Neutrophil (primary cell): ENCODE results near the gene PSMA7.

Experiments
- H3K27ac ChIP-seq: fragments of 200-600 bp; sonication (generic); 2 replicates; pipeline ENCODE4 v1.5.1; 2016; ENCODE audit warnings: mild to moderate bottlenecking, moderate library complexity
- H3K27me3 ChIP-seq: fragments of 200-600 bp; sonication (generic); 2 replicates; pipeline ENCODE4 v1.6.0; 2016; ENCODE audit warnings: mild to moderate bottlenecking
- H3K36me3 ChIP-seq: fragments of 200-600 bp; sonication (generic); 2 replicates; pipeline ENCODE4 v1.5.1; 2017
- H3K4me1 ChIP-seq, 2 experiments: fragments of 200-600 bp in 1 of 2; sonication (generic) in 1 of 2; 1 replicate in 1 of 2; 2 replicates in 1 of 2; pipeline versions ENCODE4 v1.5.1 to v1.6.1; 2013 to 2016; ENCODE audit warnings: low read depth in 1 of 2, low read length in 1 of 2, mild to moderate bottlenecking in 1 of 2, moderate library complexity in 1 of 2; ENCODE audit not compliant: control insufficient read depth in 1 of 2, insufficient read depth in 1 of 2
- H3K4me3 ChIP-seq, 2 experiments: fragments of 200-600 bp in 1 of 2; sonication (generic) in 1 of 2; 1 replicate in 1 of 2; 2 replicates in 1 of 2; pipeline ENCODE4 v1.5.1; 2013 to 2016; ENCODE audit warnings: low read depth in 1 of 2, low read length in 1 of 2, mild to moderate bottlenecking in 1 of 2, moderate library complexity in 1 of 2
- H3K9me3 ChIP-seq: fragments of 200-600 bp; sonication (generic); 2 replicates; pipeline ENCODE4 v1.5.1; 2016
- TF ChIP-seq, protein P1 (sequence below): fragments of 200-600 bp; sonication (generic); IDR thresholded peaks from 2 replicates; pipeline ENCODE4 v1.5.1; 2016; ENCODE audit warnings: antibody characterized with exemption

PSMA7 gene

DNA sequence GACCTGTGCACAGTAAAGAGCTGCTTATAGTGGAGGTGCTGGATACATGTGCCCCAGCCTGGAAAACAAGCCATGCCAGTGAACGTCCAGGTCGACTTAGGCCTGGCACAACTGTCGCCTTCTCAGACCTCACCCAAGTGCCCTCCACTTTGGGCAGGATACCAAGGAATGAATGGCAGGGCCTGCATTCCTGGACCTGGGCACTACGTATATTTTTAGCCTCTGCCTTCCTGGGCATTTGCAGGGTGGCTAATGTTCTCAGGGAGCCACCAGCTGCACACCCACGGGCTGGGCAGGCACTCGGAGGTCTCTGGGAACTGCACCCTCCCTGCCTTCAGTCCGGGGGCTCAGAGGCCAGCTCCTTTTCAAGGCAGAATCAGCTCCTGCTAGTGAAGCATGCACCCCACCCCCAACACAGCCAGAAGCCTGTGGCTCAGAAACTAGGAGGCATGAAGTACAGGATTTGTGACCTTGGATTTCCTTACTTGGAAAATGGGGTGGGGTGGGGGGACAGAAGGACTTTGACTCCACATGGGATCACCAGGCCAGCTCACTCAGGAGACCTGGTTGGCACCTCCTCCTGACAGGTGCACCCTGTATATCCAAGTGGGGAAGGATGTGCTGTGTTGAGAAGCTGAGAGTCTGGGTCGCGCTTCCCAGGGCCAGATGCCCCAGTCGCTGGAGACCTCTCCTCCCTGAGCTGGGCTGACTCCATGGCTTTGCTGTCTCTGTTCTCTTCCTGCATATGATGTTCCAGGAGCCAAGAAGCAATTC is 23.4 kb downstream of the PSMA7 start:
- peaks cover 69% of the 10 kb centered on the region for H3K27me3 ChIP-seq
- no peak overlapping the region for H3K4me3 ChIP-seq
- no peak overlapping the region for H3K27ac ChIP-seq
- no peaks in the 10 kb centered on the region for H3K9me3 ChIP-seq
- TF ChIP-seq, protein P1, sequence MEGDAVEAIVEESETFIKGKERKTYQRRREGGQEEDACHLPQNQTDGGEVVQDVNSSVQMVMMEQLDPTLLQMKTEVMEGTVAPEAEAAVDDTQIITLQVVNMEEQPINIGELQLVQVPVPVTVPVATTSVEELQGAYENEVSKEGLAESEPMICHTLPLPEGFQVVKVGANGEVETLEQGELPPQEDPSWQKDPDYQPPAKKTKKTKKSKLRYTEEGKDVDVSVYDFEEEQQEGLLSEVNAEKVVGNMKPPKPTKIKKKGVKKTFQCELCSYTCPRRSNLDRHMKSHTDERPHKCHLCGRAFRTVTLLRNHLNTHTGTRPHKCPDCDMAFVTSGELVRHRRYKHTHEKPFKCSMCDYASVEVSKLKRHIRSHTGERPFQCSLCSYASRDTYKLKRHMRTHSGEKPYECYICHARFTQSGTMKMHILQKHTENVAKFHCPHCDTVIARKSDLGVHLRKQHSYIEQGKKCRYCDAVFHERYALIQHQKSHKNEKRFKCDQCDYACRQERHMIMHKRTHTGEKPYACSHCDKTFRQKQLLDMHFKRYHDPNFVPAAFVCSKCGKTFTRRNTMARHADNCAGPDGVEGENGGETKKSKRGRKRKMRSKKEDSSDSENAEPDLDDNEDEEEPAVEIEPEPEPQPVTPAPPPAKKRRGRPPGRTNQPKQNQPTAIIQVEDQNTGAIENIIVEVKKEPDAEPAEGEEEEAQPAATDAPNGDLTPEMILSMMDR = no peak
- H3K4me1 ChIP-seq = peaks cover 17 to 22% of the 10 kb centered on the region in 2 experiments
- peaks cover 6% of the 10 kb centered on the region for H3K36me3 ChIP-seq

DNA sequence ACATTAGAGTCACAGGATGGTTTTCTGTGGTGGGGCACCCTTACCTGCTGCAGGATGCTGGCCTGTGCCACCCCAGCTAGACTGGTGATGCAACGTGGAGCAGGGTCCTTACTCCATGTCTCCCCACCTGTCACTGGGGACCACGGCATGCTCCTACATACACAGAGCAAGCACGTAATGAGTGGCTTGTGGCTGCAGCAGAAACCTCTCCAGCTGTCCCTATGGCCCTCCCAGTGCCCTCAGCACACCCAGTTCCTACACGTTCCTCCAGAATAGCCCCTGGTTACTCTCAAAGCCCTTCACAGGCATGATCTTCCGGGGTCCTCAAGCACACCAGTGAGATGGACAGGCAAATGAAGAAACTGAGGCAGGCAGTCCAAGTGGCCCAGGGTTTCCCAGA is 24.1 kb downstream of the PSMA7 start:
- Histone ChIP-seq H3K4me3 (no peak overlapping the region), H3K9me3 (no peaks in the 10 kb centered on the region), H3K36me3 (no peaks in the 10 kb centered on the region), H3K27ac (no peak overlapping the region), H3K27me3 (peaks cover 74% of the 10 kb centered on the region), H3K4me1 (peaks cover 14 to 19% of the 10 kb centered on the region in 2 experiments)
- TF ChIP-seq, protein P1 = no peak

DNA sequence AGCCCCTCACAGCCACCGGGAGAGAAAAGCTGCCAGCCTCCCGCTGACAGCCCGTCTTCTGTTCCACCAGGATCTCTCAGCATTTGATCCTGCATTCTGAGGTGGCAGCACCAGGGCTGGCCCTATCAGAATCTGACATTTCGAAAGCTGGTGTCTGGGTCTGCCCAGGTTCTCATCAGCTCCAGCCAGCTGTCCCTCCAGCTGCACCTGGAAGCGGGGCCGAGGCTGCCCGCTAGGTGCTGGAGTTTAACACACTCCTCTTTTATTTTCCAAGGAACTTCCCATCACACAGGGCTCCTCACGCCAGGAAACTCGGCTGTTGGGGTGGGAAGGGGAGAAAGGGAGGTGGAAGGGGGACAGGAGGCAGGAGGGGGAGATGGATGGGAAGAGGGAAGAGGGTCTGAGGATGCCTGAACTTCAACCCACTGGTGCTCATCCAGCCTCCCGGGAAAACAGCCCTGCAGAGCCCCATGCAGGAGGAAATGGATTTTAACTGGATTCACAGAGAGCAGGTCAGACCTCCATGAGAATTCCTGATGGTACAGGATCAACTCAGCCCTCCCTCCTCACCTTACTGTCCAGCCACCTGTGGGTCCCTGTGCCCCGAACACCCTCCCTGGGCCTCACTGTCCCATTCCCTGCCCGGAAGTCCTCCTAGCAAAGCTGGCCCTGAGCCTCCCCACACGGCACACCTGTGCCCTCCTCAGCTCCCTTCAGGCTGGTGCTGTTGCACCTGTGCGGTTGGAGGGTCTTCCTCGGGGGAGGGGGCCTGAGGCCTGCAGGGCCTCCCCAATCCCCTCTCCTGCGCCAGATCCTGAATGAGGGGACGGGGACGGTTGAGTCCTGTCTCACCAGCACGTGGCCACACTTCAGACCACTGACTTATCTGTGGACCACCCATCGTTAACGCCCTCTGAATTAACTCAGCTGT is 24.8 kb downstream of the PSMA7 start:
- TF ChIP-seq, protein P1 = no peak
- Histone ChIP-seq H3K4me1 (peaks cover 7 to 12% of the 10 kb centered on the region in 2 experiments), H3K27me3 (peaks cover 73% of the 10 kb centered on the region), H3K27ac (no peak overlapping the region), H3K4me3 (no peak overlapping the region), H3K9me3 (no peaks in the 10 kb centered on the region), H3K36me3 (no peaks in the 10 kb centered on the region)

DNA sequence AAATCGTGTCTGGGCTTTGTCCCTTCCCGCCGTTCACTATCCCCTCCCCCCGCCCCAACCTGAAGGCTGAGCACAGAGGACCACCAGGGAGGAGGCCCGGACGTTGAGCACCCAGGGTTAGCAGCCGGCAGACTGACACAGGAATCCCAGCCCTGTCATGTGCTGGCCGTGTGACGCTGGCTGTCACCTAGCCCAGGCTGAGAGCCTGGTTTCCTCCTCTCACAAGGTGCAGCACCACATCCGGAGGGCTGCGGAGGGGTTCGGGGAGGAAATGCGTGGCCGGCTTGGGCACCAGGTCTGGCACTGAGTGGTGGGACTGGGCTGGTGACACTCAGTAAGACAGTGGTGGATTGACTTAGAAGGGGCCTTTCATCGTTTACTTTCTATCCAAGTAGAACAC is 25.5 kb downstream of the PSMA7 start:
- H3K4me1 ChIP-seq = peaks cover 0 to 7% of the 10 kb centered on the region in 2 experiments
- H3K4me3 ChIP-seq = peak overlapping the region in 1 of 2 experiments; percentile 3
- no peaks in the 10 kb centered on the region for H3K36me3 ChIP-seq
- H3K27me3 ChIP-seq = peaks cover 67% of the 10 kb centered on the region
- peaks cover 5% of the 10 kb centered on the region for H3K9me3 ChIP-seq
- no peak overlapping the region for H3K27ac ChIP-seq
- TF ChIP-seq, protein P1 = no peak

DNA sequence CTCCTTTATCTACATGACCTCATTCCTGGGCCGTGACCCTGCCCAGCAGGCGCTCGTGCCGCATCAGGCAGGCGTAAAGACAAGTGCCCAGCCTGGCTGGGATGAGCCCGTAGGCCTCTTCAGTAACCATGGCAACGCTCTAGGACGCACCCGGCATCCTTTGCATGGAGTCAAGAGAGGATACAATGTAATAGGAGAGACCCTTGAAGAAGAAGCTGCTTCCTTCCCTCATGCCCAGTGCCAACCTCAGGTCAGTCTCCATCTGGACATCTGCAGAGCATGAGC is 25.9 kb downstream of the PSMA7 start:
- Histone ChIP-seq H3K4me1 (peaks cover 0 to 7% of the 10 kb centered on the region in 2 experiments), H3K27ac (no peak overlapping the region), H3K4me3 (no peak overlapping the region), H3K36me3 (no peaks in the 10 kb centered on the region), H3K9me3 (peaks cover 8% of the 10 kb centered on the region), H3K27me3 (peaks cover 67% of the 10 kb centered on the region)
- TF ChIP-seq, protein P1 = no peak
